Lower leg skin (tissue), 4 donors: ENCODE results near the gene SNX9. TPM values are rescaled to one million over a fixed set of nuclear protein-coding genes. Genes with fewer than 3 reads are reported as not detected.

Source experiments
- DNase-seq, 2 donors: peaks; one replicate each; pipeline ENCODE4 v3.0.0-alpha.2; 2019; ENCODE audit warnings: low spot score in 2 of 2
- H3K4me3 ChIP-seq: fragments of 200-600 bp; sonication (generic); 2 replicates; pipeline ENCODE4 v1.5.1; 2017; ENCODE audit warnings: mild to moderate bottlenecking, low read depth; ENCODE audit not compliant: poor library complexity, severe bottlenecking
- POLR2A ChIP-seq, 2 donors: fragments of 450-650 bp; IDR thresholded peaks; one replicate each; pipeline ENCODE4 v1.6.1; 2016 to 2017; ENCODE audit warnings: antibody characterized with exemption in 2 of 2, mild to moderate bottlenecking in 1 of 2, moderate library complexity in 1 of 2
- WGBS, 2 donors: methylation state at CpG; one replicate each; pipeline ENCODE4 v1.1.5; 2018; 5-methylcytosine and 5-hydroxymethylcytosine counted together
- intact Hi-C: fragments of 100-400 bp; cut with DNase I; formaldehyde crosslinking; loops from one replicate; pipeline ENCODE4 v1.15.0; 2023; ENCODE audit warnings: low total_unique reads
- total RNA-seq, 4 donors: library from RNA; depleted of rRNA; stranded (reverse); fragments of >200 nt; gene quantifications; one replicate each; pipeline ENCODE4 v1.1.0, GENCODE V29; 2016
- TF ChIP-seq, protein P1 (sequence below), 3 donors: fragments of 450-650 bp; IDR thresholded peaks; one replicate each; pipeline ENCODE4 v1.5.1; 2016; ENCODE audit warnings: antibody characterized with exemption in 3 of 3, mild to moderate bottlenecking in 3 of 3, moderate library complexity in 2 of 3

SNX9 gene
- total RNA-seq, 4 donors from 2014 or later = 37.4 to 59.5 (median 46.7) TPM

- WGBS, 2 donors = 79 to 82% methylated on average over 4 of the region's 4 CpGs
- H3K4me3 ChIP-seq = no peak overlapping the region
- intact Hi-C loops = no loop called here
- TF ChIP-seq, protein P1, sequence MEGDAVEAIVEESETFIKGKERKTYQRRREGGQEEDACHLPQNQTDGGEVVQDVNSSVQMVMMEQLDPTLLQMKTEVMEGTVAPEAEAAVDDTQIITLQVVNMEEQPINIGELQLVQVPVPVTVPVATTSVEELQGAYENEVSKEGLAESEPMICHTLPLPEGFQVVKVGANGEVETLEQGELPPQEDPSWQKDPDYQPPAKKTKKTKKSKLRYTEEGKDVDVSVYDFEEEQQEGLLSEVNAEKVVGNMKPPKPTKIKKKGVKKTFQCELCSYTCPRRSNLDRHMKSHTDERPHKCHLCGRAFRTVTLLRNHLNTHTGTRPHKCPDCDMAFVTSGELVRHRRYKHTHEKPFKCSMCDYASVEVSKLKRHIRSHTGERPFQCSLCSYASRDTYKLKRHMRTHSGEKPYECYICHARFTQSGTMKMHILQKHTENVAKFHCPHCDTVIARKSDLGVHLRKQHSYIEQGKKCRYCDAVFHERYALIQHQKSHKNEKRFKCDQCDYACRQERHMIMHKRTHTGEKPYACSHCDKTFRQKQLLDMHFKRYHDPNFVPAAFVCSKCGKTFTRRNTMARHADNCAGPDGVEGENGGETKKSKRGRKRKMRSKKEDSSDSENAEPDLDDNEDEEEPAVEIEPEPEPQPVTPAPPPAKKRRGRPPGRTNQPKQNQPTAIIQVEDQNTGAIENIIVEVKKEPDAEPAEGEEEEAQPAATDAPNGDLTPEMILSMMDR (IDR thresholded peaks at IDR 0.05) = no peak
- TF ChIP-seq POLR2A (IDR thresholded peaks at IDR 0.05) = no peak
- DNase-seq = no peak
These were observed 44.3 kb upstream of the SNX9 start for GRCh38 chr6:157778719-157779118.

DNA sequence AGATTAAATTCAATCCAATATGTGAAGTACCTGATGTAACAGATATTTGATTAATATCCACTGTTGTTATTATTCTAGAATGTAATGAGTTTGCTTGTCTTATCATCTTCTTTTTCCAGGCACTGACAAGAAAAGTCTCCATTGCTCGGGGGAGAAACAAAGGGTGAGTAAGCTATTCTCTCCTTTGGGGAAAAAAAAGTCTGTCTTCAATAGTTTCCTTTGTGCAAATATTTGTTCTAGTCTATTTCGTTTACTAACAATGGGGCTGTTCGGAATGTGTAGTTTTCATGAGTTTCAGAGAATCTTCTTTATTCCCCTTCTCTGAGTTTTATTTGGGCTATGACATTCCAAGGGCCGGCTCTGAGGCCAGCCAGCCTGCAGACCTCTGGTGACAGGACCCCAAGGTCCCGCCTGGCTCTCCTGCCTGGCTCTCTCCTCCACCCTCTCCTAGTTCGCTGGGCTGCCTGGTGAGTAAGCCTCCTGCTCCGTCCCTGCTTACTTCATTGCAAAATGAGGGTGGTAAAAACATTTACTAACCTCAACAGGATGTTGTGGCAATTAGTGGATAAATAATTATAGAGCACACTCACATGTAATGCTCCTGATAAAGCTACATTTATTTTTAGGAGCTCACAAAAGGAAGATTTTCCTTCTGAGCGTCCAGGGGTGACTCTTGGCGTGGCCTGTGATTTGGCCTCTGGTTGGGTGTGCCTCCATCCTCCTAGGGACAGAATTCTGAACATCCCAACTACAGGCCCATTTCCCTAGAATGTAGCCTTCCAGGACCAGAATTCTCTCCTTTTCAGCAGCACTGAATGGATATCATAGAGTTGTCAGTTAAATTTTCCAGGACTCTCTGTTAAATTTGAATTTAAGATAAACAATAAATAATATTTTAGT lies 43.1 kb upstream of the SNX9 start:
- TF ChIP-seq POLR2A (IDR thresholded peaks at IDR 0.05) = no peak
- TF ChIP-seq, protein P1 (IDR thresholded peaks at IDR 0.05) = no peak

GRCh38 chr6:157785636-157786035 lies 37.4 kb upstream of the SNX9 start:
- H3K4me3 ChIP-seq = no peak overlapping the region
- 68 to 86% methylated on average over 1 of the region's 1 CpG for WGBS, 2 donors
- no peak for DNase-seq
- no peak for TF ChIP-seq POLR2A (IDR thresholded peaks at IDR 0.05)
- TF ChIP-seq, protein P1 (IDR thresholded peaks at IDR 0.05) = no peak
- intact Hi-C loops = no loop called here

More for the DNA sequence above, 43.1 kb upstream of the SNX9 start:
- no peak for DNase-seq
- no peak overlapping the region for H3K4me3 ChIP-seq
- WGBS, 2 donors = 78 to 81% methylated on average over 9 of the region's 9 CpGs
- intact Hi-C loops = no loop called here

DNA sequence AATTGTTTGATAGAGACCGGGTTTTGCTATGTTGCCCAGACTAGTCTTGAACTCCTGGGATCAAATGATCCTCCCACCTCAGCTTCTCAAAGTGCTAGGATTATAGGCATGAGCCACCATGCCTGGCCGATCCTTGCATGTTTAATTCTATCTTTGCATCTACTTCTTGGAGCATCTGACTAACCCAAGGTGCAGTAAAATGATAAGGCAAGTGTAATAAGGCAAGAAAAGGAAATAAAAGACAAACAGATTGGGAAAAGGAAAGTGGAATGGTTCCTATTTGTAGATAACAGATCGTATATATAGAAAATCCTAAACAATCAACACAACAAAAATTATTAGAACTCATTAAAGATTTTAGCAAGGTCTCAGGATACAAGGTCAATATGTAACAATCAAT lies 36.8 kb upstream of the SNX9 start:
- 89 to 95% methylated on average over 3 of the region's 3 CpGs for WGBS, 2 donors
- intact Hi-C loops = no loop called here
- no peak overlapping the region for H3K4me3 ChIP-seq
- no peak for DNase-seq
- TF ChIP-seq, protein P1 (IDR thresholded peaks at IDR 0.05) = no peak
- TF ChIP-seq POLR2A (IDR thresholded peaks at IDR 0.05) = no peak

- WGBS, 2 donors = 67 to 76% methylated on average over 1 of the region's 1 CpG
- no peak for DNase-seq
- intact Hi-C loops = no loop called here
- no peak for TF ChIP-seq POLR2A (IDR thresholded peaks at IDR 0.05)
- TF ChIP-seq, protein P1 (IDR thresholded peaks at IDR 0.05) = no peak
- H3K4me3 ChIP-seq = no peak overlapping the region
These were observed 36.0 kb upstream of the SNX9 start for GRCh38 chr6:157787080-157787479.
